HT-29 (cell line): ENCODE results near the gene S100A2. TPM values are rescaled to one million over a fixed set of nuclear protein-coding genes. Genes with fewer than 3 reads are reported as not detected.
A peak's percentile ranks its signal among the peaks of the same experiment; 100 is the strongest.

Experiments used
- DNase-seq: peaks from one replicate; pipeline ENCODE4 v3.0.0-alpha.2; 2015; ENCODE audit warnings: low spot score
- total RNA-seq: library from RNA; depleted of rRNA; stranded (reverse); fragments of >200 nt; shearing (Covaris generic); gene quantifications from 2 replicates; pipeline ENCODE4 v1.2.3, GENCODE V29; 2014

Gene S100A2
- total RNA-seq, 1 experiment from 2014 or later: 17.9 TPM

DNA sequence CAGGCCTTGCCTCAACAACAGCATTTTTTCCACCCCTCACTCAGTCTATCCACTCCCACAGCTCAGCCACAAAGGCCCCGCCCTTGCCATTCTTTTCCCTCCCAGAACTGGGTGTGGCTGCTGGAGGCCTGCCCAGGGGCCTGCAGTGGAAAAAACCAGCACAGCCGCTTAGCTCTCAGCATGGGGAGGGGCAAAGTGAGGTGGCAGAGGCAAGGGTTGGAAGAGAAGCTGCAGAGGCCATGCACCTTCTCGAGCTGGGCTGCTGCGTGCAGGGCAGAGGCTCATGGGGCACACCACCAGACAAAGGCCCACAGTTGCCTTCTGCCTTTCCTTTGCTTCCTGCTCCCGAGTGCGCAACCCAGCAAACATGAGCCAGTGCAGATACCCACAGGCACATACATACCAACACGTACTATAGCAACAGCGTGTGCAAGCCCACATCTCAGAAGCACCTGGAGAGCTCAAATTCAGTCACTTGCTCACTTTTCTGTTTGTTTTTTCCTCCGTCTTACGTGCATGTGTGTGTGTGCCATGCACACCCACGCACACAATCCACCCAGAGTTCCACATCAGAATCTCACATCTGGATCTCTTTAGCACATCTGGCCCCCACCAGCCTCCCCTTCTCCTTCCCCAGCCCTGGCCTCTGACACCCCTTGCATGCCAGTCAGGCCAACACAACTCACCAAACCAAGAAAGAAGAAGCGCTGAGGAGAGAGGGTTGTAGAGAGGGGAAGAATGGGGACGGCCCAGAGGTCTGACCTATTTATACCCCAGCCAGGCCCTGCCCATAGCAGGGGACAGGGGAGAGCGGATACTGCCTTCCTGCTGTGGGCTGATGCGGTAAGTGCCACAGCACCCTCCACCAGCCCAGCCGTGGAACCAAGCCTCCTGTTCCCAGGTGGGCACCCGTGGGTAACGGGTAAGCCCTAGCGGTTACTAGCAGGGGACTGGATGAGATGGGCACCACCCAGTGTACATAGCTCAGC is 20.3 kb downstream of the S100A2 start, which contains the start of gene S100A4:
Gene S100A4, minus strand, starts transcription at position 740 of the 989 bp plus-strand sequence. CDS start 1,012 bp downstream, outside the sequence.
- DNase-seq: peak; percentile 97

DNA sequence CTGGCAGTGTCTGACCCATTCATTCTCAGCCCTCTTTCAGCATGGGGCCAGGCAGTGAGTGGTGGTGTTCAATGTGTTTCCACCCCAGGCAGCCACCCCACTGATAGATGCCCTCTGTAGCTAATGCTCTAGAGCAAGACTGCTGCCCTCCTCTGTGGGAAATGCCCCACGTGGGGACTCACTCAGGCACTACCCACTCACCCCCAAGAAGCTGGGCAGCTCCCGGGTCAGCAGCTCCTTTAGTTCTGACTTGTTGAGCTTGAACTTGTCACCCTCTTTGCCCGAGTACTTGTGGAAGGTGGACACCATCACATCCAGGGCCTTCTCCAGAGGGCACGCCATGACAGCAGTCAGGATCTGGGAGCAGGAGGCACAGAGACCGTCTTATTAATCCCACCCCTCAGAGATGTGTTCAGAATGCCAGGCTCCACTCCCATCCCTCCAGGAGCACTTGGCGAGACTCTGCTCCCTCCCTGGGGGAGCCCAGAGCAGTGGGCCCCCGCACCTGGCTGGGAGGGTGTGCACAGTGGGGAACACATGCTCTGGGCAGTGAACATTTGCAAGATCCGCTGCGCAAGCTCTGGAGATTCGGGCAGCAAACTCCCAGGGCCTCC is 21.1 kb downstream of the S100A2 start:
- DNase-seq: no peak

DNA sequence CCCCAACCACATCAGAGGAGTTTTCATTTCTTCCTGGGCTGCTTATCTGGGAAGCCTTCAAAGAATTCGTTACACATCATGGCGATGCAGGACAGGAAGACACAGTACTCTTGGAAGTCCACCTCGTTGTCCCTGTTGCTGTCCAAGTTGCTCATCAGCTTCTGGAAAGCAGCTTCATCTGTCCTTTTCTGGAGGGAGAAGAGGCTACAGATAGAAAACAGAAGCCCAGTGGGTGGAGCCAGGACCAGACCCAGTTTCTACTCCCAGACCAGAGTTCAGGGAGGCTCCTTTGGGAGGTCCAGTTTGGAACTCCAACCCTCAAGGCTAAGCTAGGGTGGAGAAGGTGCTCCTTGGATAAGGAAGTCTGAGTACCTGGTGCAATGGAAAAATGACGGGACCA is 21.9 kb downstream of the S100A2 start:
- no peak for DNase-seq

DNA sequence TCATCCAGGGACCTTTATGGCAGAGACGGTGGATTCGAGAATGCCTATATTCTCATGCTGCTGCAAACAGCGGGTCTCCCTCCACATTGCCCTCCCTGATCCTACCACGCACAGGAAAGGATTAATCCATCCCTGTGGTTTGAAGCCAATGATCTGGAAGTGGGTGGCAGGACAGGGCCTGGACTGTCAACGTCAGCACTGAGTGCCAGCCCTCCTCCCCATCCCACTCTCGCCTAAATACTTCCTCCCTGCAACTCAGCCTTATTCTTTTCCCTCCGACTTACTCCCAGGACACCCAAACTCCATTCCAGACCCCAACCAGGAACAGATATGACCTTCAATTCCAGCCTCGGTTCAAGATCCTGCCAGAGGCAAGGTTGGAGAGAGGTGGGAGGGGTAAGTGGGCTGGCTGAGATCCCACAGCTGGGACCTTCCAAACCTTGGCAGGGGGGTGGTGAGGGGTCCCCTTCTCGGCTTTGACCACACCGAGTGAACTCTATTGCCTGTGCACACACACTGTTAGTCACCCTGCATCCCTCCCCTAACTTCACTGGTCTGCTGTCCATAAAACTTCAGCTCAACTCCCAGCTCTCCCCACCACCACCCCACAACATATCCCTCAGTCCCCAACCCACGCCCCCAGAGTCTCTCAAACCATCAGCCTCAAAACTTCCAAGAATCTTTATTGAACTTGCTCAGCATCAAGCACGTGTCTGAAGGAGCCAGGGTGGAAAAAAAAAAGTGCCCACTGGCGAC is 22.5 kb downstream of the S100A2 start:
- DNase-seq: no peak

- peak; percentile 72 for DNase-seq
Observed at GRCh38 chr1:153541641-153542590, 23.7 kb downstream of the S100A2 start.

DNA sequence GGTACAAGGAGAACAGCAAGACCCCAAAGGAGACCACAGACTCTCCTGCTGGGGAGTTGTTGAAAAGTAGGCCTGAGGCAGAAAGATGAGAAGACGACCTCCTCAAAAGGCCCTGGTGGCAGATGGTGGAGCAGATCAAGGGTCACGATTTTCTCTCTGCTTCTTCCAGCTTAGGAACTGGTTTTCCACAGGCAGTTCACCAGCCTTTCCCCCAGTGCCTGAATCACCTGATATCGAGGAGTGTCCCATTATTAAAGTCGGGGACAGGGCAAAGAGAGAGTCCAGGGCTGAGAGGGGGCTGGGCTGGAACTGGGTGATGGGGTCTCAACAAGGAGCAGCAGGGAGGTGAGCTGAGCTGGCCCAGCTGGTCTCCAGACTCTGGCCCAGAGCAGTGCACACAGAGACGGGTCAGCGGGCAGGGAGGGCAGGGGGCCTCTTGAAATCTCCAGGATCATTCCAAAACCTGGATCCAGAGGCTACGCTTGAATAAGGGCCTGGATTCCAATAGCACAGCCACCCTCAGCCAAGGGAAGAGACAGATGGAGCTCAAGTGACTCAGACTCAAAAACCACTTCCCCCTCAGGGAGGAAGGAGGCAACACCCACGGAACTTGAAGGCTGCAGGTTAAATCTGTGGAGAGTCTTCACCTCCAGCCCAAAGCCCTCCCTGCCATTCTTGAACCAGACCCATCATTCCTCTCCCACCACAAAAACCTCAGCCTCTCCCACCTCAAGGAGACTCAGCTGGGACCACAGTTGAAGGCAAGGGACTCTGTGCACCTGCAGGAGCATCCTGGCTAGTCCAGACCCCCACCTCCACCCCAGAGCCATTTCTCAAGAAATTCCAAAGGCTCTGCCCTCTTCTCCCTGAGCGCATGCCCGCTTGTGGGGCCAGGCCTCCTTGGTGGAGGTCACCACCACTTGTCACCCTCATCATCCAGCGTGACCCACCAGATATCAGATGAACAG is 25.0 kb downstream of the S100A2 start, which contains the start of gene S100A5:
Gene S100A5, minus strand, starts transcription at position 541 of the 968 bp plus-strand sequence. CDS start 743 bp downstream, outside the sequence.
- peak; percentile 73 for DNase-seq

GRCh38 chr1:153539395-153540093 is 26.1 kb downstream of the S100A2 start:
- DNase-seq: peak; percentile 22

DNA sequence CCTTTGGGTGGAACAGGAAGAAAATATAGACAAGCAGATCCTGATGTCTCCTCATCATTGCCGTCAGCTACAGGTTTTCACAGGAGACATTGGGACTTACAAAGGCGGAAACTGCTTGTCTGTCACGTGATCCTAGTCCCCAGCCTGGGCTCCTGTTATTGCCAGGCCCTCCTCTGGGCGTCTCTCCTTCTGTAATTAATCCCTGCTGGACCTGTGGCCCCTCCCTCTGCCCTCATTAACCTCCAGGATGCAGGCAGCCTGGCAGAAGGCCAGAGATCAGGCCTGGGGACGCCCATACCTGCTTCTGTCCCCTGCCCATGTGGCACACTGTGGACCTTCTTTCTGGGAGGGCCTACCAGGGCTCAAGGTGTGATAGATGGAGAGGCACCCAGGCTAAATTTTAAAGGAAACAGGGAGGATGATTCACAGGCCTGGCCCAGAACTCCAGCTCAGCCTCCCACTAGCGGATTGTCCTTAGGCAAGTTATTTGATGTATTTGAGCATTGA is 27.3 kb downstream of the S100A2 start:
- DNase-seq: peak; percentile 89

DNA sequence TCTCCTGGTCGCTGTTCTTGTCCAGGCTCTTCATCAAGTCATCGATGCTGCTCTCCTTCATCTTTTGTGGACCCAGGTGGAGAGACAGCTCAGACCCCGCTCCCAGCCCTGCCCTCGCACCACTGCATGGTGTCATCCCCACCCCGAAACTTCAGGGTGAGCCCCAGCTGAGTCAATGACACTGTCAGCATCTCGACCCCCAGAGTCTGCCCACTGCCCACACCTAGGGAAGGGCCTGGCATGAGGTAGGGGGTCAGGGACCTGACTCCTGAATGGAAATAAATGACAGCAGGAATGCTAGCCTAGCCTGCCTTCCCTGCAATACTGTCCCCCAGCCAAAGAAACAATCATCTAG is 28.3 kb downstream of the S100A2 start:
- no peak for DNase-seq

DNA sequence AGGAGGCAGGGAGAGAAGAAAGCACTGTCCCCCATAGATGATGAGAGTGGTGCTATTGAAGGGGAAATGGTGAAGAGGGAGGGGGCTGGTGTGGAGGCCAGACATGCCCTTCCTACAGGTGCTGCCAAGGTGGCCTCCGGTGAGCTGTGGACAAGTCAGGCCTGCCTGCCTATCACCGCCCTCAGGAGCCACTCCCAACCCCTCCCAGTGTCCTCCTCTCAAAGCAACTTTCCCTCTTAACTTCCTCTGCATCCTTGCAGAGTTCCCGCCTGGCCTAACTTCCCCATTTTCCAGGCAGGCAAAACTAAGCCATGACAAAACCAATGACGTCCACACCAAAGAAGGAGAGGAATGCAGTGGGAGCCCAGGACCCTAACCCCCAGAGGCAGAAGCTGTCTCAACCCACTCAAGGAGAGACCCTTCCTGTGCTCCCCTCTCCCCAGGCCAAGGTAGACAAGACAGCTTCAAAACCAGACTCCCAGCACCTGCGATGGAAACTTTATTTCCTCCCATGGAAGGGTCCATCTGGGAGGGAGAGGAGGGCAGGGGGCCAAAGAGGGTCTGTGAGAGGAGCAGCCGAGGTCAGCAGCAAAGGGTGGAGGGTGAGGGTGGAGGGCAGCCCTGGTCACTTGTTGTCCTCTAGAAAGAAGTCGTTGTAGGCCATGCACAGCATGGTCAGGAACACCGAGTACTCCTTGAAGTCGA is 28.8 kb downstream of the S100A2 start:
- DNase-seq: no peak

- DNase-seq: peak; percentile 84
Observed at GRCh38 chr1:153536012-153536670, 29.5 kb downstream of the S100A2 start.

GRCh38 chr1:153535242-153536011 is 30.2 kb downstream of the S100A2 start, which contains the start of gene S100A6:
Gene S100A6, minus strand, starts transcription at chr1:153535991. Its CDS starts 652 bp downstream, at chr1:153535339.
- peak; percentile 79 for DNase-seq

GRCh38 chr1:153534925-153535241 is 30.8 kb downstream of the S100A2 start:
- DNase-seq: no peak

DNA sequence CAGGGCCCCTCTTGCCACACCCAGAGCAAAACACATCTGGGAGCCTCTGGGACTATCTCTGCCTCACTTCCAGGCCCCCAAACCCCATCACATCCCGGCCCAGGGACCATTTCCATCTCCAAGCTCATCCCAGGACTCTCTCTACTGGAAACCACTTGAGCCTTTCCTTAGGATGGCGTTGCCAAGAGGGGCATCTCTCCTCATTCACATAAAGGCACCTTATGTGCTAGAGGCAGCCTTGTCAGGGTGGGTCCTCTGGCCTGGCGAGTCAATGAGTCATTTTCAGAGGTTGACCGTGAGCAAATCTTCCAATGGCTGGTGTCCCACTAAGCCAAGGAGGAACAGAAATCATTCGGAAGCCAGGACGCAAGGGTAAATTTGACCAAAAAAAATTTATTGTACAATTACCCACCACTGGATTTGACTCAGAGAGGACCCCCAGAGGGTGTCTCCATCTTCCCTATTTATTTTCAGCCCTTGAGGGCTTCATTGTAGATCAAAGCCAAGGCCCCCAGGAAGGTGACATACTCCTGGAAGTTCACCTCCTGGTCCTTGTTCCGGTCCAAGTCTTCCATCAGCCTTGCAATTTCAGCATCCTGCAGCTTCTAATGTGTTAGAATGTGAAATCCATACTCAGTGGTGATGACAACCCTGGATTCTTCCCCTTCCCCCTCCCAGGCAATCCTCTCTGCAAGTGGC is 31.3 kb downstream of the S100A2 start:
- peak; percentile 34 for DNase-seq

DNA sequence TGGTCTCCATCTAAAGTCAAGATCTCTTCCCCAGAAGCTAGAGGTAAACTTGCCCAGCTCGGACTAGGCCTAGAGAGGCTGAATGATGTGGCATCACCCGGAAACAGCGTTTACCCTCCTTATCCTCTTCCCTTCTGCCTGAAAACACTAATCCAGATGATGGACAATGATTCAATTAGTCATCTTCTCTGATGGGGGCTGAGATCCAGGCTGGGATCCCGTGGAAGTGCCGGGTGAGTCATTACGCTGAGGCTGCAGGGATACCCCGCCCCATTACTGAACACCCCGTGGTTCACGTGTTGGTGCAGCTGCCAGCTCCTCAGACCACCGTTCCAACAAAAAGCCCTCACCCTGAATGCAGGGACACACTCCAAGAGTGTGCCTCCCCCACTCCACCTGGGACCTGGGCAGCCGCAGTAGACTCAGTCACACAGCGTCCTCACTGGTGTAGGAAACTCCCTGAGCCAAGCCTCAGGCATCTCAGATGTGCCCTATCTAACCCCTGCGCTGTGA is 31.9 kb downstream of the S100A2 start:
- no peak for DNase-seq
